BE2C (cell line): ENCODE results near the gene EXTL2.

Experiments used
- DNase-seq: peaks from one replicate; pipeline ENCODE4 v3.0.0-alpha.2; 2020
- H3K27me3 ChIP-seq: fragments of 250-450 bp; sonication (Bioruptor Pico); 2 replicates; pipeline ENCODE4 v1.5.1; 2020; ENCODE audit warnings: mild to moderate bottlenecking
- H3K36me3 ChIP-seq: fragments of 250-450 bp; sonication (Bioruptor Pico); 2 replicates; pipeline ENCODE4 v1.5.1; 2020; ENCODE audit warnings: mild to moderate bottlenecking
- H3K4me1 ChIP-seq: fragments of 250-450 bp; sonication (Bioruptor Pico); 2 replicates; pipeline ENCODE4 v1.5.1; 2020
- H3K4me3 ChIP-seq: 2 replicates; pipeline ENCODE4 v1.5.1; 2011; ENCODE audit warnings: low read depth, low read length
- H3K9me3 ChIP-seq: fragments of 250-450 bp; sonication (Bioruptor Pico); 2 replicates; pipeline ENCODE4 v1.5.1; 2020
- TF ChIP-seq, protein P1 (sequence below): IDR thresholded peaks from 2 replicates; pipeline ENCODE4 v1.5.1; 2012; ENCODE audit warnings: mild to moderate bottlenecking, low read depth, low read length

EXTL2 gene

DNA sequence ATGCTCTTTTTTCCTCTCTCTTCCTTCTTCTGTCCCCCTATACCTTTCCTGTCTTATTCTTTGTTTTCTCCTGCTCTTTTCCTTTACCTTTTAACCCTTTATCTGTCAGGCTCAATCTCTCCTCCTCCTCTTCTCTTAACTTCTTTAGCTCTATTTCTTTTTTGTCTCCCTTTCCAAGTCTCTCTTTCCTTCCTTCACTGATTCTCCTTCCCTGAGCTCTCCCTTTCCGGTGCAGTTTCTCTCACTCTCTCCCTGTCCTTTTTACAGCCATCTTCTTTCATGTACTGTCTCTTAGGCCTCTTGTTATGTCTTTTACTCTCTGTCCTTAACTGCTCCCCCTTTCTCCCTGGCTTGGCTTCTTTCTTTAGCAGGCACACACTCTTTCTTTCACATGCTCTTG lies 13.2 kb upstream of the EXTL2 start:
- no peak for DNase-seq
- Histone ChIP-seq H3K27me3 (no peaks in the 10 kb centered on the region), H3K4me3 (no peak overlapping the region), H3K4me1 (no peaks in the 10 kb centered on the region), H3K36me3 (peaks cover 27% of the 10 kb centered on the region), H3K9me3 (no peaks in the 10 kb centered on the region)
- TF ChIP-seq, protein P1, sequence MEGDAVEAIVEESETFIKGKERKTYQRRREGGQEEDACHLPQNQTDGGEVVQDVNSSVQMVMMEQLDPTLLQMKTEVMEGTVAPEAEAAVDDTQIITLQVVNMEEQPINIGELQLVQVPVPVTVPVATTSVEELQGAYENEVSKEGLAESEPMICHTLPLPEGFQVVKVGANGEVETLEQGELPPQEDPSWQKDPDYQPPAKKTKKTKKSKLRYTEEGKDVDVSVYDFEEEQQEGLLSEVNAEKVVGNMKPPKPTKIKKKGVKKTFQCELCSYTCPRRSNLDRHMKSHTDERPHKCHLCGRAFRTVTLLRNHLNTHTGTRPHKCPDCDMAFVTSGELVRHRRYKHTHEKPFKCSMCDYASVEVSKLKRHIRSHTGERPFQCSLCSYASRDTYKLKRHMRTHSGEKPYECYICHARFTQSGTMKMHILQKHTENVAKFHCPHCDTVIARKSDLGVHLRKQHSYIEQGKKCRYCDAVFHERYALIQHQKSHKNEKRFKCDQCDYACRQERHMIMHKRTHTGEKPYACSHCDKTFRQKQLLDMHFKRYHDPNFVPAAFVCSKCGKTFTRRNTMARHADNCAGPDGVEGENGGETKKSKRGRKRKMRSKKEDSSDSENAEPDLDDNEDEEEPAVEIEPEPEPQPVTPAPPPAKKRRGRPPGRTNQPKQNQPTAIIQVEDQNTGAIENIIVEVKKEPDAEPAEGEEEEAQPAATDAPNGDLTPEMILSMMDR, result no peak

DNA sequence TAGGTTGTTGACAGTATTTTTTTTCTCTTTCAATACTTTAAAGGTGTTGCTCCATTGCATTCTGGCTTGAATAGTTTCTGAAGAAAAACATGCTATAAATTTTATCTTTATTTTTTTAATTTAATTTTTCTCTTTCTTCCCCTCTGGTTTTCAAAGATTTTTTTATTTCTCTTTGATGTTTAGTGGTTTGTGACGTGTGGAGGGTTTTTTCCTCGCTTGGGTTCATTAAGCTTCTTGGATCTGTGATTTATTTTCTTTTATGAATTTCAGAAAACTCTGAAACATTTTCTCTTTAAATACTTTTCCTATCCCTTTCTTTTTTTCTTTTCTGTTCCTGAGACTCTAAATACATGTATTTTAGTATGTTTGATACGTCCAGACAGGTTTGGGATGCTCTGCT lies 10.5 kb upstream of the EXTL2 start:
- peaks cover 20% of the 10 kb centered on the region for H3K36me3 ChIP-seq
- no peak for DNase-seq
- H3K9me3 ChIP-seq, result no peaks in the 10 kb centered on the region
- TF ChIP-seq, protein P1, result no peak
- no peak overlapping the region for H3K4me3 ChIP-seq
- no peaks in the 10 kb centered on the region for H3K4me1 ChIP-seq
- no peaks in the 10 kb centered on the region for H3K27me3 ChIP-seq

DNA sequence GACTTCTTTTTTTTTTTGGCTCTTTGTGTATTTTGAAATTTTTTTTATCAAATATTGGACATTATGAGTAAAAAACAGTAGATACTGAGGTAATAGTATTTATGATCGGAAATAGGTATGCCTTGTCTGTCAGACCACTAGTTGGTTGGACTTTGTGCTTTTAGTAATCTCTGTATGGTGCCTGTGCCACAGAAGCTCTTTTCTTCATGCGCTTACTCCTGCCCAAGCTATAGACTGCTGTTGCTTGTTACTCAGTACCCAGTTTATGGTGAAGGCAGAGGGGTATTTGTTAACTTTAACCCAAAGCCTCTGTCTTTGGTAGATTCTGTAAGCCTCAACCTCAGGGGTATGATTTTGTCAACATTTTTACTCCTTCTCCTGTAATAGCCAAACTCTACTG lies 9.9 kb upstream of the EXTL2 start:
- Histone ChIP-seq H3K9me3 (no peaks in the 10 kb centered on the region), H3K27me3 (no peaks in the 10 kb centered on the region), H3K36me3 (peaks cover 20% of the 10 kb centered on the region), H3K4me3 (no peak overlapping the region), H3K4me1 (no peaks in the 10 kb centered on the region)
- TF ChIP-seq, protein P1, result no peak
- no peak for DNase-seq

DNA sequence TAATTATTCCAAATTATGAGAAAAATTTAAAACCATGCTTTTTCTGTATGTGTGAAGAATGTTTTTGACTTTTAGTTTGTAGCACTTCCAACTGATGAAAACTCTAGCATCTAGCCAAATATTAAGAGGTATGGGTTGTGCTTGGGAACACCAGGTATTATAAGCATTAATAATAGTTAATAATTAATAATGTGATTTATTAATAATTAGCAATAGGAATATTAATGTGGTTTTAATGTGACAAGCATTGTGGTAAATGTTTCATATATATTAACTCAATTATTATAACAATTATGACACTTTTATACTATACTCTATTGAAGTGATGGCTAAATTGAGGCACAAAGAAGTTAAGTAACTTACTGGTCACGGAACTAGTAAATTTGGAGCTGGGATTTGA lies 9.1 kb upstream of the EXTL2 start:
- no peaks in the 10 kb centered on the region for H3K27me3 ChIP-seq
- H3K4me3 ChIP-seq, result no peak overlapping the region
- TF ChIP-seq, protein P1, result no peak
- H3K36me3 ChIP-seq, result peaks cover 27% of the 10 kb centered on the region
- DNase-seq, result no peak
- H3K4me1 ChIP-seq, result no peaks in the 10 kb centered on the region
- no peaks in the 10 kb centered on the region for H3K9me3 ChIP-seq

DNA sequence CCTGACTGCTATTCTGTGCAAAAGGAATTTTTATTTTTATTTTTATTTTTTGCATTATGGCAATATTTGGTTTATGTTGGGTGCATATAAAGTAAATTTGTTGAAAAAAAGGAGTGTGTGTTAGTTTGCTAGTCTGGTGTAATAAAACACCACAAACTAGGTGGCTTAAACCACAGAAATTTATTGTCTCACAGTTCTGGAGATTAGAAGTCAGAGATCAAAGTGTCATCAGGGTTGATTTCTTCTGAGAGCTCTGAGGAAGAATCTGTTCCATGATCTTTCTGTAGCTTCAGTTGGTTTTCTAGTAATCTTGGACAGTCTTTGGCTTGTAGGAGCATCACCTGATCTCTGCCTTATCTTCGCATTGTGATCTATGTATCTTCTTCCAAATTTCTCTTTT lies 7.7 kb upstream of the EXTL2 start:
- Histone ChIP-seq H3K9me3 (no peaks in the 10 kb centered on the region), H3K27me3 (no peaks in the 10 kb centered on the region), H3K4me3 (no peak overlapping the region), H3K4me1 (no peaks in the 10 kb centered on the region), H3K36me3 (peaks cover 27% of the 10 kb centered on the region)
- TF ChIP-seq, protein P1, result no peak
- DNase-seq, result no peak

DNA sequence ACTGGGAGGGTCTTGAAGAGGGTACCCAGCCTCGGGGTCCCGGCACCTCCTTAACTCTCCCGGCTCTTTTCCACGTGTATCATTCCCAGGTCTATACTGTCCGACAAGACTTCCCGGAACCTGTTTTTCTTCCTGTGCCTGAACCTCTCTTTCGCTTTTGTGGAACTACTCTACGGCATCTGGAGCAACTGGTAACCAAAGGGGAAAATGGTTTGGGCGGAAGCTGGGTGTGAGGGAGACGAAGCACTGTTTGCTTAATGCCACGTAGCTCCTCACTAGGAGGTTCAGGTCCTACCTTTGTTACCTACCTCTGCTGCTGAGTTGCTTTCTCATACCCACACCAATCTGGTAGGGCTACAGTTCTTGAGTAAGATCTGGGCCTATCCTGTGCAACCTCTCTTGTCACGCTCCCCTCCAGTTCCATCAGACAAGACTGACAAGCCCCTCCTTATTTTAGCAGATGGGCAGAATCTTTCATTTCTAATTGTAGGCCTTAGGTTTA lies 1.9 kb upstream of the EXTL2 start:
- DNase-seq, result peak; percentile 13
- TF ChIP-seq, protein P1, result no peak

More for the DNA sequence above, 1.9 kb upstream of the EXTL2 start:
- peak overlapping the region; percentile 98 for H3K4me3 ChIP-seq
- H3K9me3 ChIP-seq, result no peaks in the 10 kb centered on the region
- H3K4me1 ChIP-seq, result no peaks in the 10 kb centered on the region
- peaks cover 11% of the 10 kb centered on the region for H3K36me3 ChIP-seq
- H3K27me3 ChIP-seq, result no peaks in the 10 kb centered on the region
